Smooth muscle cell (in vitro differentiated cells): Measurements from ENCODE around the gene MAD1L1. TPM values are rescaled to one million over a fixed set of nuclear protein-coding genes. Genes with fewer than 3 reads are reported as not detected.

Experiments used
- DNase-seq: peaks from one replicate; lab custom pipeline; 2025; ENCODE audit not compliant: unreplicated experiment; lab: John Stamatoyannopoulos, UW
- H2AFZ ChIP-seq: fragments of 200-600 bp; sonication (generic); 2 replicates; pipeline ENCODE4 v1.6.0; 2016; ENCODE audit warnings: antibody characterized with exemption, low read depth, mild to moderate bottlenecking
- H3F3A ChIP-seq: fragments of 200-600 bp; sonication (generic); 2 replicates; pipeline ENCODE4 v1.6.0; 2017; ENCODE audit warnings: antibody characterized with exemption, low read depth
- H3K27ac ChIP-seq: fragments of 200-600 bp; sonication (generic); 2 replicates; pipeline ENCODE4 v1.5.1; 2016; ENCODE audit warnings: low read depth, mild to moderate bottlenecking
- H3K27me3 ChIP-seq: fragments of 200-600 bp; sonication (generic); 2 replicates; pipeline ENCODE4 v1.6.1; 2016; ENCODE audit warnings: low read depth, mild to moderate bottlenecking
- H3K36me3 ChIP-seq: fragments of 200-600 bp; sonication (generic); 2 replicates; pipeline ENCODE4 v1.5.1; 2016; ENCODE audit warnings: low read depth
- H3K4me1 ChIP-seq: fragments of 200-600 bp; sonication (generic); 2 replicates; pipeline ENCODE4 v1.5.1; 2016; ENCODE audit warnings: low read depth
- H3K4me2 ChIP-seq: fragments of 200-600 bp; sonication (generic); 2 replicates; pipeline ENCODE4 v1.6.0; 2016; ENCODE audit warnings: mild to moderate bottlenecking
- H3K4me3 ChIP-seq: fragments of 200-600 bp; sonication (generic); 2 replicates; pipeline ENCODE4 v1.5.1; 2016; ENCODE audit warnings: mild to moderate bottlenecking
- H3K79me2 ChIP-seq: fragments of 200-600 bp; sonication (generic); 2 replicates; pipeline ENCODE4 v1.6.0; 2016; ENCODE audit warnings: low read depth, mild to moderate bottlenecking
- H3K9ac ChIP-seq: fragments of 200-600 bp; sonication (generic); 2 replicates; pipeline ENCODE4 v1.6.0; 2016; ENCODE audit warnings: low read depth
- H3K9me3 ChIP-seq: fragments of 200-600 bp; sonication (generic); replicated peaks from 2 replicates; pipeline ENCODE4 v1.5.1; 2016; ENCODE audit warnings: low read depth
- H4K20me1 ChIP-seq: fragments of 200-600 bp; sonication (generic); 2 replicates; pipeline ENCODE4 v1.6.0; 2016; ENCODE audit warnings: low read depth
- CTCF ChIP-seq: fragments of 200-600 bp; sonication (generic); IDR thresholded peaks from 2 replicates; pipeline ENCODE4 v1.5.1; 2017; ENCODE audit warnings: borderline replicate concordance, mild to moderate bottlenecking, antibody characterized with exemption; ENCODE audit not compliant: insufficient read depth, poor library complexity, severe bottlenecking
- WGBS: methylation state at CpG from one replicate; pipeline ENCODE4 v1.1.7; 2016; ENCODE audit warnings: low lambda C conversion rate; 5-methylcytosine and 5-hydroxymethylcytosine counted together
- polyA plus RNA-seq: library from polyadenylated mRNA; unstranded; fragments of >200 nt; fragmentation: Nextera tagmentation; extraction: Ambion mirVana; gene quantifications from 2 replicates; pipeline ENCODE4 v1.2.1, GENCODE V29; 2016
- total RNA-seq: library from RNA; depleted of rRNA; stranded (reverse); fragments of >200 nt; gene quantifications from 2 replicates; pipeline ENCODE4 v1.2.3, GENCODE V29; 2014

MAD1L1 gene
- total and polyA plus RNA-seq, 2 experiments from 2014 or later = 33.4 to 60.7 TPM

GRCh38 chr7:1899951-1900762, 332.6 kb downstream of the MAD1L1 start:
- TF ChIP-seq CTCF = no peak
- Histone ChIP-seq H3K27ac (no peak overlapping the region), H3K9me3 (no peaks in the 10 kb centered on the region), H3F3A (no peaks in the 10 kb centered on the region), H4K20me1 (no peaks in the 10 kb centered on the region), H2AFZ (no peak overlapping the region), H3K4me1 (no peaks in the 10 kb centered on the region), H3K79me2 (no peaks in the 10 kb centered on the region), H3K9ac (no peak overlapping the region), H3K36me3 (no peaks in the 10 kb centered on the region), H3K27me3 (no peaks in the 10 kb centered on the region), H3K4me2 (no peak overlapping the region), H3K4me3 (no peak overlapping the region)
- 95% methylated on average over 34 of the region's 34 CpGs for WGBS
- DNase-seq = no peak

GRCh38 chr7:1899196-1899595, 333.5 kb downstream of the MAD1L1 start:
- Histone ChIP-seq H4K20me1 (no peaks in the 10 kb centered on the region), H3K9me3 (no peaks in the 10 kb centered on the region), H3F3A (no peaks in the 10 kb centered on the region), H3K4me1 (no peaks in the 10 kb centered on the region), H3K79me2 (no peaks in the 10 kb centered on the region), H3K36me3 (no peaks in the 10 kb centered on the region), H3K4me2 (no peak overlapping the region), H3K4me3 (no peak overlapping the region), H2AFZ (no peak overlapping the region), H3K27ac (no peak overlapping the region), H3K27me3 (no peaks in the 10 kb centered on the region), H3K9ac (no peak overlapping the region)
- TF ChIP-seq CTCF = no peak
- no peak for DNase-seq
- WGBS = 71% methylated on average over 14 of the region's 14 CpGs

- no peaks in the 10 kb centered on the region for H3K4me1 ChIP-seq
- no peak overlapping the region for H3K9ac ChIP-seq
- H3K4me2 ChIP-seq = no peak overlapping the region
- no peaks in the 10 kb centered on the region for H3K36me3 ChIP-seq
- H3F3A ChIP-seq = no peaks in the 10 kb centered on the region
- H4K20me1 ChIP-seq = no peaks in the 10 kb centered on the region
- no peaks in the 10 kb centered on the region for H3K79me2 ChIP-seq
- H3K4me3 ChIP-seq = no peak overlapping the region
- no peaks in the 10 kb centered on the region for H3K27me3 ChIP-seq
- no peak for TF ChIP-seq CTCF
- no peak overlapping the region for H2AFZ ChIP-seq
- no peak overlapping the region for H3K27ac ChIP-seq
- DNase-seq = no peak
- H3K9me3 ChIP-seq = no peaks in the 10 kb centered on the region
- WGBS = 91% methylated on average over 24 of the region's 24 CpGs
Observed at GRCh38 chr7:1898628-1899185, 334.0 kb downstream of the MAD1L1 start.
